OCI-LY7 (cell line): ENCODE measurements around the gene HLA-A. TPM values are rescaled to one million over a fixed set of nuclear protein-coding genes. Genes with fewer than 3 reads are reported as not detected.

Experiments used
- BruUV-seq: library from RNA; stranded (reverse); fragments of 400-500 nt; replicated peaks from 2 replicates; lab custom pipeline; 2021; lab: Mats Ljungman, UMichigan
- CTCF ChIA-PET: fragments of 300-600 bp; sonication (Branson Sonifier 250); formaldehyde crosslinking; loops from one replicate; lab custom pipeline; 2022; ENCODE audit warnings: antibody characterized with exemption; ENCODE audit not compliant: unreplicated experiment; lab: Charles Lee
- POLR2A ChIA-PET: fragments of 300-600 bp; sonication (Branson Sonifier 250); formaldehyde crosslinking; loops from one replicate; lab custom pipeline; 2022; ENCODE audit warnings: antibody characterized with exemption; lab: Charles Lee
- DNase-seq: peaks from one replicate; pipeline ENCODE4 v3.0.0-alpha.2; 2015; ENCODE audit warnings: low spot score
- H2AFZ ChIP-seq: fragments of 200-600 bp; sonication (generic), shearing (Covaris generic); 2 replicates; pipeline ENCODE4 v1.6.1; 2014; ENCODE audit warnings: mild to moderate bottlenecking, antibody characterized with exemption, low read length, moderate library complexity
- H3K27ac ChIP-seq: fragments of 200-600 bp; sonication (generic); 2 replicates; pipeline ENCODE4 v1.5.1; 2014; ENCODE audit warnings: mixed run types, low read depth, mild to moderate bottlenecking, moderate library complexity, low read length, inconsistent platforms; ENCODE audit not compliant: poor library complexity, severe bottlenecking
- H3K36me3 ChIP-seq: fragments of 200-600 bp; sonication (generic); 2 replicates; pipeline ENCODE4 v1.6.1; 2014; ENCODE audit warnings: mild to moderate bottlenecking, antibody characterized with exemption, low read length, moderate library complexity, mixed read lengths; ENCODE audit not compliant: insufficient read depth
- H3K4me1 ChIP-seq: fragments of 200-600 bp; sonication (generic); 2 replicates; pipeline ENCODE4 v1.5.1; 2014; ENCODE audit warnings: mild to moderate bottlenecking, low read length; ENCODE audit not compliant: insufficient read depth, poor library complexity, severe bottlenecking
- H3K4me2 ChIP-seq: fragments of 200-600 bp; sonication (generic); 2 replicates; pipeline ENCODE4 v1.6.1; 2014; ENCODE audit warnings: mild to moderate bottlenecking, low read length
- H3K4me3 ChIP-seq: fragments of 200-600 bp; sonication (generic); 2 replicates; pipeline ENCODE4 v1.5.1; 2014; ENCODE audit warnings: mild to moderate bottlenecking, low read depth, low read length; ENCODE audit not compliant: poor library complexity, severe bottlenecking
- H3K79me2 ChIP-seq: fragments of 200-600 bp; sonication (generic); 2 replicates; pipeline ENCODE4 v1.6.1; 2016; ENCODE audit warnings: low read depth, mild to moderate bottlenecking, low read length, moderate library complexity, mixed read lengths; ENCODE audit not compliant: insufficient read depth
- H3K9me2 ChIP-seq: fragments of 200-600 bp; sonication (generic); 2 replicates; pipeline ENCODE4 v1.6.1; 2016; ENCODE audit warnings: mild to moderate bottlenecking, low read length, mixed read lengths; ENCODE audit not compliant: insufficient read depth
- H3K9me3 ChIP-seq: fragments of 200-600 bp; sonication (generic); 2 replicates; pipeline ENCODE4 v1.6.1; 2014; ENCODE audit warnings: mild to moderate bottlenecking, mixed run types, low read length, mixed read lengths
- H4K20me1 ChIP-seq: fragments of 200-600 bp; sonication (generic); 2 replicates; pipeline ENCODE4 v1.6.1; 2014; ENCODE audit warnings: mild to moderate bottlenecking, antibody characterized with exemption, low read length, moderate library complexity, mixed read lengths; ENCODE audit not compliant: insufficient read depth
- CTCF ChIP-seq: fragments of 200-600 bp; sonication (generic); conservative IDR thresholded peaks from 2 replicates; pipeline ENCODE4 v1.5.1; 2014; ENCODE audit warnings: mild to moderate bottlenecking, antibody characterized with exemption, low read length, moderate library complexity, mixed read lengths
- EZH2phosphoT487 ChIP-seq: fragments of 200-600 bp; sonication (generic); IDR thresholded peaks from 2 replicates; pipeline ENCODE4 v1.6.1; 2018; ENCODE audit warnings: low read depth, borderline replicate concordance, mild to moderate bottlenecking, mixed run types, antibody characterized with exemption, low read length, moderate library complexity, mixed read lengths
- intact Hi-C: fragments of 100-400 bp; cut with micrococcal nuclease; formaldehyde crosslinking; loops from one replicate; pipeline ENCODE4 v1.10.0; 2022; ENCODE audit not compliant: unreplicated experiment
- small RNA-seq: library from RNA; depleted of rRNA; stranded (forward); fragments of <200 nt; gene quantifications from one replicate; pipeline ENCODE3, GENCODE V24; 2014
- total RNA-seq, 2 experiments: library from RNA; depleted of rRNA in 1 of 2; stranded (reverse); fragments of >200 nt in 1 of 2; shearing (Covaris generic) in 1 of 2; gene quantifications; 2 replicates each; pipeline ENCODE4 v1.2.3, GENCODE V29; 2014 to 2022

The HLA-A gene
- total RNA-seq, 2 experiments from 2014 or later: 393 to 672 TPM

GRCh38 chr6:29994826-29995225 lies 52.5 kb downstream of the HLA-A start:
- Histone ChIP-seq H4K20me1 (no peaks in the 10 kb centered on the region), H2AFZ (no peak overlapping the region), H3K9me3 (no peaks in the 10 kb centered on the region), H3K36me3 (no peaks in the 10 kb centered on the region), H3K79me2 (no peaks in the 10 kb centered on the region), H3K27ac (no peak overlapping the region), H3K4me1 (peaks cover 10% of the 10 kb centered on the region), H3K4me2 (no peak overlapping the region), H3K9me2 (no peaks in the 10 kb centered on the region), H3K4me3 (no peak overlapping the region)
- intact Hi-C loops: no loop called here
- ChIA-PET CTCF (interaction anchor here (0.5 kb wide), 1 partner anchor 164 kb away, joined by 3 read pairs; no protein-coding TSS in a partner anchor), POLR2A (no interaction called here)
- no peak for DNase-seq
- TF ChIP-seq CTCF: no peak
- TF ChIP-seq EZH2phosphoT487: no peak
- no TSS peak for BruUV-seq

- intact Hi-C loops: no loop called here
- H3K9me2 ChIP-seq: no peaks in the 10 kb centered on the region
- no peak overlapping the region for H3K4me2 ChIP-seq
- H4K20me1 ChIP-seq: no peaks in the 10 kb centered on the region
- no peak overlapping the region for H3K27ac ChIP-seq
- H3K4me1 ChIP-seq: peaks cover 10% of the 10 kb centered on the region
- BruUV-seq: no TSS peak
- no peak for DNase-seq
- CTCF ChIA-PET: no interaction called here
- H2AFZ ChIP-seq: no peak overlapping the region
- TF ChIP-seq EZH2phosphoT487 (no peak), CTCF (no peak)
- no peaks in the 10 kb centered on the region for H3K79me2 ChIP-seq
- no peaks in the 10 kb centered on the region for H3K9me3 ChIP-seq
- POLR2A ChIA-PET: no interaction called here
- no peak overlapping the region for H3K4me3 ChIP-seq
- no peaks in the 10 kb centered on the region for H3K36me3 ChIP-seq
These were observed 53.0 kb downstream of the HLA-A start for GRCh38 chr6:29995340-29995777.

Small RNA genes lying within 50 kb of the gene (small RNA-seq; reads per million reads assigned to genes)
- gene HLA-U: not detected

Other genes with a start within 250 kb of the HLA-A start
- 83.2 and 140 TPM in 2 replicates for gene HLA-F, start 219.1 kb upstream of the HLA-A start, total RNA-seq (2014; rRNA removed; shearing (Covaris generic))
- gene HLA-F, start 219.1 kb upstream of the HLA-A start, total RNA-seq (2022): 56.0 and 65.8 TPM in 2 replicates
- not detected in 2 replicates for gene HLA-G, start 114.7 kb upstream of the HLA-A start, total RNA-seq (2014; rRNA removed; shearing (Covaris generic))
- 0.57 and 0.70 TPM in 2 replicates for gene HLA-G, start 114.7 kb upstream of the HLA-A start, total RNA-seq (2022)
- 60.5 and 67.5 TPM in 2 replicates for gene POLR1H, start 118.7 kb downstream of the HLA-A start, total RNA-seq (2014; rRNA removed; shearing (Covaris generic))
- 39.3 and 43.1 TPM in 2 replicates for gene POLR1H, start 118.7 kb downstream of the HLA-A start, total RNA-seq (2022)
- gene PPP1R11, start 124.7 kb downstream of the HLA-A start, total RNA-seq (2014; rRNA removed; shearing (Covaris generic)): 30.6 and 35.6 TPM in 2 replicates
- gene PPP1R11, start 124.7 kb downstream of the HLA-A start, total RNA-seq (2022): 36.5 and 40.1 TPM in 2 replicates
- not detected in 2 replicates for gene RNF39, start 133.2 kb downstream of the HLA-A start, total RNA-seq (2014; rRNA removed; shearing (Covaris generic))
- gene RNF39, start 133.2 kb downstream of the HLA-A start, total RNA-seq (2022): not detected in 2 replicates
- not detected in 2 replicates for gene TRIM31, start 170.6 kb downstream of the HLA-A start, total RNA-seq (2014; rRNA removed; shearing (Covaris generic))
- gene TRIM31, start 170.6 kb downstream of the HLA-A start, total RNA-seq (2022): not detected in 2 replicates
- gene TRIM40, start 193.6 kb downstream of the HLA-A start, total RNA-seq (2014; rRNA removed; shearing (Covaris generic)): not detected in 2 replicates
- gene TRIM40, start 193.6 kb downstream of the HLA-A start, total RNA-seq (2022): not detected in 2 replicates
- gene TRIM10, start 218.7 kb downstream of the HLA-A start, total RNA-seq (2014; rRNA removed; shearing (Covaris generic)): not detected in 2 replicates
- not detected in 2 replicates for gene TRIM10, start 218.7 kb downstream of the HLA-A start, total RNA-seq (2022)
- not detected in 2 replicates for gene TRIM15, start 221.0 kb downstream of the HLA-A start, total RNA-seq (2014; rRNA removed; shearing (Covaris generic))
- not detected in 2 replicates for gene TRIM15, start 221.0 kb downstream of the HLA-A start, total RNA-seq (2022)